ENCODE results near the gene TEAD2. TPM values are rescaled to one million over a fixed set of nuclear protein-coding genes. Genes with fewer than 3 reads are reported as not detected.

Gene TEAD2
- total and polyA plus RNA-seq, 2 of the 13 experiments (the other 11 are each of a cell fraction or from before 2014, with no cell fraction given): 10.8 to 12.5 TPM

DNA sequence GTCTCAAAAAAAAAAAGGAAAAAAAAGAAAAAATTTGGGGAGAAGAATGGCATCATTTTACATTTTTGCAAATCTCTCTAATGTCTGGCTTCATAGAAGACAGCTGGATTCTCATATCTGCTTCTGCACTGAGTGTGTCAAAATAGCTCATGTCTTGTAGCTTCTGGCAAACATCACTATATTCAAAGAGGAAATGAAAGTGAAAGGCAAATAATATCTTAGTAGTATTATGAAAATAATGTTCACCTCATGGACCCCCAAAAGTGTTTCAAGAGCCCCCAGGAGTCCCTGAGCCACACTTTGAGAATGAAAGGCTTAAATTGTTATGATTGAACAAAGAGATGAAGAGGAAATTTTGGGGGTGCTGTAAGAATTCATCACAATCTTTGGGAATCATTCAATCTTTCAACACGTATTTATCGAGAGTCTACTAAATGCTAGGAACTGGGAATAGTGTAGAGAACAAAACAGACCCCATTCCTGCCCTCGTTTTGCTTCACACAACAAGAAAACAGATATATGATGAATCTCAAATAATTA, 36.0 kb downstream of the TEAD2 start:
- peaks cover 14% of the 10 kb centered on the region for H3K4me1 ChIP-seq (ENCODE audit: insufficient read depth, low read length)
- H3K4me3 ChIP-seq (replicated peaks in 1 of 3; ENCODE audit: insufficient read depth in 1 of 3, low read depth in 2 of 3, low read length in 3 of 3): no peak overlapping the region
- H3K4me2 ChIP-seq (ENCODE audit: low read depth, low read length): no peak overlapping the region
- ChIA-PET CTCF (ENCODE audit: low intra/inter-chr PET ratio, low total read pairs) (no interaction called here), POLR2A (no interaction called here)
- H3K79me2 ChIP-seq (ENCODE audit: insufficient read depth, low read length): no peaks in the 10 kb centered on the region
- H3K27me3 ChIP-seq (ENCODE audit: control insufficient read depth in 1 of 2, insufficient read depth in 2 of 2, low read length in 2 of 2): peaks cover 0 to 3% of the 10 kb centered on the region in 2 experiments; a peak in 1 of 5 replicates
- BruUV-seq (replicated peaks): no TSS peak
- in situ Hi-C loops (cut with HindIII; ENCODE audit: extremely low pct_ligation_motif_present, low pct_unique_long_range_greater_than_20kb) (no loop called here), intact Hi-C loops (cut with micrococcal nuclease; ENCODE audit: unreplicated experiment) (no loop called here)
- no peaks in the 10 kb centered on the region for H3K9me3 ChIP-seq (ENCODE audit: low read length)
- FAIRE-seq: no peak
- DNase-seq (ENCODE audit: low spot score): no peak
- no peaks in the 10 kb centered on the region for H3K36me3 ChIP-seq (replicated peaks in 1 of 2; ENCODE audit: control insufficient read depth in 1 of 2, insufficient read depth in 2 of 2, low read length in 2 of 2)
- WGBS (ENCODE audit: low lambda C conversion rate): 68% methylated on average over 3 of the region's 3 CpGs
- H2AFZ ChIP-seq (ENCODE audit: low read length): no peak overlapping the region
- ATAC-seq: no peak
- no peaks in the 10 kb centered on the region for H4K20me1 ChIP-seq (ENCODE audit: insufficient read depth, low read length)
- no peak overlapping the region for H3K9ac ChIP-seq (ENCODE audit: insufficient read depth, low read depth, low read length)
- H3K27ac ChIP-seq (ENCODE audit: extremely low read length, insufficient read depth, low read length): no peak overlapping the region
- TF ChIP-seq NFYC (CRISPR knock-in tag; IDR thresholded peaks at IDR 0.05) (no peak), ZBTB42 (CRISPR knock-in tag; IDR thresholded peaks at IDR 0.05) (no peak), SNRNP70 (IDR thresholded peaks at IDR 0.05; ENCODE audit: low read depth, low read length) (no peak), ZSCAN9 (CRISPR knock-in tag; IDR thresholded peaks at IDR 0.05; ENCODE audit: borderline replicate concordance) (no peak), TCF12 (IDR thresholded peaks at IDR 0.05) (no peak), TCF12 (CRISPR knock-in tag; IDR thresholded peaks at IDR 0.05) (no peak), HDAC1 (CRISPR knock-in tag; IDR thresholded peaks at IDR 0.05) (no peak), GABPA (IDR thresholded peaks at IDR 0.05; ENCODE audit: low read depth, low read length) (no peak), GABPA (CRISPR knock-in tag; IDR thresholded peaks at IDR 0.05; ENCODE audit: low read depth) (no peak), ZBTB7A (CRISPR knock-in tag; IDR thresholded peaks at IDR 0.05) (no peak)
- TF ChIP-seq, protein P1, sequence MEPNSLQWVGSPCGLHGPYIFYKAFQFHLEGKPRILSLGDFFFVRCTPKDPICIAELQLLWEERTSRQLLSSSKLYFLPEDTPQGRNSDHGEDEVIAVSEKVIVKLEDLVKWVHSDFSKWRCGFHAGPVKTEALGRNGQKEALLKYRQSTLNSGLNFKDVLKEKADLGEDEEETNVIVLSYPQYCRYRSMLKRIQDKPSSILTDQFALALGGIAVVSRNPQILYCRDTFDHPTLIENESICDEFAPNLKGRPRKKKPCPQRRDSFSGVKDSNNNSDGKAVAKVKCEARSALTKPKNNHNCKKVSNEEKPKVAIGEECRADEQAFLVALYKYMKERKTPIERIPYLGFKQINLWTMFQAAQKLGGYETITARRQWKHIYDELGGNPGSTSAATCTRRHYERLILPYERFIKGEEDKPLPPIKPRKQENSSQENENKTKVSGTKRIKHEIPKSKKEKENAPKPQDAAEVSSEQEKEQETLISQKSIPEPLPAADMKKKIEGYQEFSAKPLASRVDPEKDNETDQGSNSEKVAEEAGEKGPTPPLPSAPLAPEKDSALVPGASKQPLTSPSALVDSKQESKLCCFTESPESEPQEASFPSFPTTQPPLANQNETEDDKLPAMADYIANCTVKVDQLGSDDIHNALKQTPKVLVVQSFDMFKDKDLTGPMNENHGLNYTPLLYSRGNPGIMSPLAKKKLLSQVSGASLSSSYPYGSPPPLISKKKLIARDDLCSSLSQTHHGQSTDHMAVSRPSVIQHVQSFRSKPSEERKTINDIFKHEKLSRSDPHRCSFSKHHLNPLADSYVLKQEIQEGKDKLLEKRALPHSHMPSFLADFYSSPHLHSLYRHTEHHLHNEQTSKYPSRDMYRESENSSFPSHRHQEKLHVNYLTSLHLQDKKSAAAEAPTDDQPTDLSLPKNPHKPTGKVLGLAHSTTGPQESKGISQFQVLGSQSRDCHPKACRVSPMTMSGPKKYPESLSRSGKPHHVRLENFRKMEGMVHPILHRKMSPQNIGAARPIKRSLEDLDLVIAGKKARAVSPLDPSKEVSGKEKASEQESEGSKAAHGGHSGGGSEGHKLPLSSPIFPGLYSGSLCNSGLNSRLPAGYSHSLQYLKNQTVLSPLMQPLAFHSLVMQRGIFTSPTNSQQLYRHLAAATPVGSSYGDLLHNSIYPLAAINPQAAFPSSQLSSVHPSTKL (CRISPR knock-in tag; IDR thresholded peaks at IDR 0.05): no peak
- TF ChIP-seq, protein P2, sequence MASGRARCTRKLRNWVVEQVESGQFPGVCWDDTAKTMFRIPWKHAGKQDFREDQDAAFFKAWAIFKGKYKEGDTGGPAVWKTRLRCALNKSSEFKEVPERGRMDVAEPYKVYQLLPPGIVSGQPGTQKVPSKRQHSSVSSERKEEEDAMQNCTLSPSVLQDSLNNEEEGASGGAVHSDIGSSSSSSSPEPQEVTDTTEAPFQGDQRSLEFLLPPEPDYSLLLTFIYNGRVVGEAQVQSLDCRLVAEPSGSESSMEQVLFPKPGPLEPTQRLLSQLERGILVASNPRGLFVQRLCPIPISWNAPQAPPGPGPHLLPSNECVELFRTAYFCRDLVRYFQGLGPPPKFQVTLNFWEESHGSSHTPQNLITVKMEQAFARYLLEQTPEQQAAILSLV (CRISPR knock-in tag; IDR thresholded peaks at IDR 0.05; ENCODE audit: borderline replicate concordance): no peak
- TF ChIP-seq, protein P3, sequence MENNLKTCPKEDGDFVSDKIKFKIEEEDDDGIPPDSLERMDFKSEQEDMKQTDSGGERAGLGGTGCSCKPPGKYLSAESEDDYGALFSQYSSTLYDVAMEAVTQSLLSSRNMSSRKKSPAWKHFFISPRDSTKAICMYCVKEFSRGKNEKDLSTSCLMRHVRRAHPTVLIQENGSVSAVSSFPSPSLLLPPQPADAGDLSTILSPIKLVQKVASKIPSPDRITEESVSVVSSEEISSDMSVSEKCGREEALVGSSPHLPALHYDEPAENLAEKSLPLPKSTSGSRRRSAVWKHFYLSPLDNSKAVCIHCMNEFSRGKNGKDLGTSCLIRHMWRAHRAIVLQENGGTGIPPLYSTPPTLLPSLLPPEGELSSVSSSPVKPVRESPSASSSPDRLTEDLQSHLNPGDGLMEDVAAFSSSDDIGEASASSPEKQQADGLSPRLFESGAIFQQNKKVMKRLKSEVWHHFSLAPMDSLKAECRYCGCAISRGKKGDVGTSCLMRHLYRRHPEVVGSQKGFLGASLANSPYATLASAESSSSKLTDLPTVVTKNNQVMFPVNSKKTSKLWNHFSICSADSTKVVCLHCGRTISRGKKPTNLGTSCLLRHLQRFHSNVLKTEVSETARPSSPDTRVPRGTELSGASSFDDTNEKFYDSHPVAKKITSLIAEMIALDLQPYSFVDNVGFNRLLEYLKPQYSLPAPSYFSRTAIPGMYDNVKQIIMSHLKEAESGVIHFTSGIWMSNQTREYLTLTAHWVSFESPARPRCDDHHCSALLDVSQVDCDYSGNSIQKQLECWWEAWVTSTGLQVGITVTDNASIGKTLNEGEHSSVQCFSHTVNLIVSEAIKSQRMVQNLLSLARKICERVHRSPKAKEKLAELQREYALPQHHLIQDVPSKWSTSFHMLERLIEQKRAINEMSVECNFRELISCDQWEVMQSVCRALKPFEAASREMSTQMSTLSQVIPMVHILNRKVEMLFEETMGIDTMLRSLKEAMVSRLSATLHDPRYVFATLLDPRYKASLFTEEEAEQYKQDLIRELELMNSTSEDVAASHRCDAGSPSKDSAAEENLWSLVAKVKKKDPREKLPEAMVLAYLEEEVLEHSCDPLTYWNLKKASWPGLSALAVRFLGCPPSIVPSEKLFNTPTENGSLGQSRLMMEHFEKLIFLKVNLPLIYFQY (CRISPR knock-in tag; IDR thresholded peaks at IDR 0.05; ENCODE audit: borderline replicate concordance): no peak
- TF ChIP-seq, protein P4, sequence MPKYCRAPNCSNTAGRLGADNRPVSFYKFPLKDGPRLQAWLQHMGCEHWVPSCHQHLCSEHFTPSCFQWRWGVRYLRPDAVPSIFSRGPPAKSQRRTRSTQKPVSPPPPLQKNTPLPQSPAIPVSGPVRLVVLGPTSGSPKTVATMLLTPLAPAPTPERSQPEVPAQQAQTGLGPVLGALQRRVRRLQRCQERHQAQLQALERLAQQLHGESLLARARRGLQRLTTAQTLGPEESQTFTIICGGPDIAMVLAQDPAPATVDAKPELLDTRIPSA (CRISPR knock-in tag; IDR thresholded peaks at IDR 0.05; ENCODE audit: borderline replicate concordance): no peak
- TF ChIP-seq, protein P5, sequence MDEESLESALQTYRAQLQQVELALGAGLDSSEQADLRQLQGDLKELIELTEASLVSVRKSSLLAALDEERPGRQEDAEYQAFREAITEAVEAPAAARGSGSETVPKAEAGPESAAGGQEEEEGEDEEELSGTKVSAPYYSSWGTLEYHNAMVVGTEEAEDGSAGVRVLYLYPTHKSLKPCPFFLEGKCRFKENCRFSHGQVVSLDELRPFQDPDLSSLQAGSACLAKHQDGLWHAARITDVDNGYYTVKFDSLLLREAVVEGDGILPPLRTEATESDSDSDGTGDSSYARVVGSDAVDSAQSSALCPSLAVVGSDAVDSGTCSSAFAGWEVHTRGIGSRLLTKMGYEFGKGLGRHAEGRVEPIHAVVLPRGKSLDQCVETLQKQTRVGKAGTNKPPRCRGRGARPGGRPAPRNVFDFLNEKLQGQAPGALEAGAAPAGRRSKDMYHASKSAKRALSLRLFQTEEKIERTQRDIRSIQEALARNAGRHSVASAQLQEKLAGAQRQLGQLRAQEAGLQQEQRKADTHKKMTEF (CRISPR knock-in tag; IDR thresholded peaks at IDR 0.05): no peak

Data from HepG2 (cell line).